ENCODE measurements around the gene CDC16.
A peak's percentile ranks its signal among the peaks of the same experiment; 100 is the strongest.
"Not testable (repeated sequence)": the region's sequence is repeated elsewhere in the genome, so short reads cannot be mapped to it uniquely, and the experiment has no call there.

Gene CDC16

GRCh38 chr13:114234645-114235421 lies at the start of gene CDC16:
CDC16 (plus strand) TSS chr13:114234897; CDS start chr13:114235085, 188 bp downstream.
- peak; percentile 71 for DNase-seq

DNA sequence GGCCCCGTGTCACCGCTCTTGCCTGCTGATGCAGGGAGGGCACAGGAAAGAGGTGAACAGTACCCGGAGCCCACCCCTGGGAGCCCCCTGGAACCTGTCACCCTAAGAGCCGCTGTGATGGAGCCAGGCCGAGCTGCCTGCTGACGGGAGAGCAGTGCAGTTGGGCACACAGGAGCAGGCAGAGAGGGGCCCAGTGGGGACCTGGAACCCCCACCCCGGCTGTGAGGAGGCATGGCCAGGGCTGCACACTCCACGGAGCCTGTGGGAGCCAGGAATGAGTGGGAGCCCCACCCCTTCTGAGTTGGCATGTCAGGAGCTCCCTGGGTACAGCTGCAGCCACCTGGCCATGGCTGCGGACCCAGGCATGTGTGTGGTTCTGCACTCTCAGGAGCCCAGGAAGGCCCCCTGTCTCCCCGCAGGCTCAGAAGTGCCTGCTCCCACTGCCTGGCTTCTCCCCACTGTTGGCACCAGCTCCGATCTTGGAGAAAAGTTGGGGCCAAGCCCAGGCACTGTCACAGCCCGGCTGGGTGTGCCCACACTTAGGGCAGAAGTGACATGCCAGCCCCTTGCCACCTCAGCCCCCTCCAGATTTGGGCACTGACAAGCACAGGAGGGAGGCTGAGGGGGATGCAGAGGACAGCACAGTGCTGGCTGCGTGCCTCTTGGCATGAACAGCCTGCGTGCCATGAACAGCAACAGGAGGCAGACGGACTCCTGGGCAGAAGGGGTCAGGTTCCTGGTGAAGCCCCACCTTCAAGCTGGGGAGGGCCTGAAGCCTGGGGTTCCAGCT lies 49.3 kb upstream of the CDC16 start:
- DNase-seq = no peak

DNA sequence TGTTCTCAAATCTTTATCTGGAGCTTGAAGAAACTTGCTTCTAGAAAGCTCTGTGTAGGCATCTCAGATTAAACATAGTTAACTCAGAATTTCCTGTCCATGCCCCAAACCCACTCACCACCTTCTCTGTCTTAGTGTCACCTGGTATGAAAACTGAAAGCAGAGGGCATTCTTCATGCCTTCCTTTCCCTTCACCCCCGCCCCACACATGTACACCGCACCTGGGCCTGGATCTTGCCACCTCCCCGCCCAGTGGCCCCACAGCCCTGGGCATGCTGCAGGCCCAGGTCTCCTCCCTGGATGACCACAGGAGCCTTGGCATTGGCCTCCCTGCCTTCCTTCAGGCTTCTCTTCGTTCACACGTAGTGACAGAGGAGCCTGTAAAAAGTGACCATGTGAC lies 39.8 kb upstream of the CDC16 start:
- no peak for DNase-seq

DNA sequence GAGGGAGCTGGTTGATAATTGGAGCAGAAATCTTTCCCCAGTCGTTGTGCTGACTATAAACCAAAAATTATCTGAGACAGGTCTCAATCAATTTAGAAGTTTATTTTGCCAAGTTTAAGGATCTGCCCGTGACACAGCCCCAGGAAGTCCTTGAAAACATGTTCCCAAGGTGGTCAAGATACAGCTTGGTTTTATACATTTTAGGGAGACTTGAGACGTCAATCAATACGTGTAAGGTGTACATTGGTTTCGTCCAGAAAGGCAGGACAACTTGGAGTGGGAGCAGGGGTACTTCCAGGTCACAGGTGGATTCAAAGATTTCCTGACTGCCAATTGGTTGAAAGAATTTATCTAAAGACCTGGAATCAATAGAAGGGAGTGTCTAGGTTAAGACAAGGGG lies 38.1 kb upstream of the CDC16 start:
- DNase-seq = no peak

DNA sequence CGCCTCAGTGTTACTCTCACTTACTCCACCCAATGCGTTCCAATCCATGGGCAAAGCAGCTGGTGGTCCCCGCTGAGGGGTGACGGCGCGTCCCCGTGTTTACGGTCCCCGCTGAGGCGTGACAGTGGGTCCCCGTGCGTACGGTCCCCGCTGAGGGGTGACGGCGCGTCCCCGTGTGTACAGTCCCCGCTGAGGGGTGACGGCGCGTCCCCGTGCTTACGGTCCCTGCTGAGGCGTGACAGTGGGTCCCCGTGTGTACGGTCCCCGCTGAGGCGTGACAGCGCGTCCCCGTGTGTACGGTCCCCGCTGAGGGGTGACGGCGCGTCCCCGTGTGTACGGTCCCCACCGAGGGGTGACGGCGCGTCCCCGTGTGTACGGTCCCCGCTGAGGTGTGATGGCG lies 36.1 kb upstream of the CDC16 start:
- no peak for DNase-seq

- DNase-seq = not testable (repeated sequence)
These were observed 35.2 kb upstream of the CDC16 start for GRCh38 chr13:114199526-114199925.

GRCh38 chr13:114199954-114200353 lies 34.7 kb upstream of the CDC16 start:
- DNase-seq = no peak

- DNase-seq = no peak
These were observed 34.2 kb upstream of the CDC16 start for GRCh38 chr13:114200399-114200911.

DNA sequence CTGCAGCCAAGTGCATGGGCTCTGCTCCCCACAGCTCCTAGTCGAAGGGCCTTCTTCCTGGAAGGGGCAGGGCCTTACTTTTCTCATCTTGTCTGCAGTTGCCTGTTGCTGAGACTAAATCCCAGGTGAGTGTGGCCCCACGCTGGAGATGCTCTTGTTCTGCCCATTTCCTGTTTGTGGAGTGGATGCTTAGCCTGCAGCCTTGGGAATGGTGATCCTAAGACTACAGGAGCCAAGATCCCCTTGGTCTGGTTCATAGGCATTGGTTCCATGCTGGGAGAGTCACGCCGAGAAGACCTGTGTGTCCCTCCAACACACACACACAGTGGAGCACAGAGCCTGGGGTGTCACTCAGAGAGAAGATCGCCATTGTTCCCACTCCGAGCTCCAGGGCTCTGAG lies 32.1 kb upstream of the CDC16 start:
- DNase-seq = no peak

GRCh38 chr13:114203536-114203935 lies 31.2 kb upstream of the CDC16 start:
- no peak for DNase-seq

DNA sequence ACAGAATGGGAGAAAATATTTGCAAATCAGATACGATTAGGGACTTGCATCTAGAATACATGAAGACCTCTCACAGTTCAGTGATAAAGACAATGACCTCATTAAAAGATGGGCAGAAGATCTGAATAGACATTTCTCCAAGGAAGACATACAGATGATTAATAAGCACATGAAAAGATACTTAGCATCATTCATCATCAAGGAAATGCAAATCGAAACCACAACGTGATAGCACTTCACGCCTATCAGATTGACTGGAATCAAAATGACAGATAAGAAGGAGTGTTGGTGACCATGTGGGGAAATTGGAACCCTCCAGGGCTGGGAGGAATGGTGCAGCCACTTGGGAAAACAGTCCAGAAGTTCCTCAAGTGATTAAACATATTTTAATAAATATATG lies 29.8 kb upstream of the CDC16 start:
- no peak for DNase-seq

DNA sequence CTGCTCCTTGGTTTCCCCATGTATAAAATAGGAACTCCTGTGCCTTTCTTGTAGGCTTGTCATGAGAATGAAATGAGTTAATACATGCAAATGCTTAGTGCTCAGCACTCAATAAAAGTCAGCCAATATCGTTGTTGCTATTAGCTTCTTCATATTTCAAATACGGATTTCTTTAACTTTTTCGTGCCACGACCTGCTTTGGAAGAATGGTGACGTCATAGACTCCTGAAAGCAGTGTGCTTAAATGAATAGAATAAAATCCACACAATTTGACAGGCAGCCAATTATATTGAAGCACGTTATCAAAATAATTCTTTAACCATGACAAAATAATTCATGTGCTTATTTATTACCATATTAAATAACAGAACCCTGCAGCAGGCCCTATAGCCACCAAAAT lies 26.6 kb upstream of the CDC16 start:
- DNase-seq = no peak

- no peak for DNase-seq
These were observed 23.1 kb upstream of the CDC16 start for GRCh38 chr13:114211446-114212157.

- DNase-seq = no peak
These were observed 22.6 kb upstream of the CDC16 start for GRCh38 chr13:114212158-114212495.

GRCh38 chr13:114213980-114214379 lies 20.7 kb upstream of the CDC16 start:
- DNase-seq = no peak

DNA sequence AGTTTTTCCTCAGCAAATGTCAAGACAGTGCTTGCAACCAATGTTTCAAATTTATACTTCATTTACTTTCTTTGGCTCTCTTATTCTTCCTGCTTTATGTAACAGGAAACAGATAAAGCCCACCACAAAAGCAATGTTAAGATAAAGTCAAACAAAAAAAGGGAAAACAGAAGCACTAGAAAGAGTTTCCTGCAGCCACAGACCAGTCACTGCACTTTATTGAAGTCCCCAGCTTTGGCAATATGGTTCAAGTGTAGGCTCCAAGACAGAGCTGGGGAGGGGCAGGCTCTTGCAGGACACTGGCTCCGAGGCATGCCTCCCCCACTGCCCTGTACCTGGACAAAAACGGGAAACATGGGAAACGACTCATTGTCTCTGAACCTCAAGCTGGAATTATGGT lies 15.3 kb upstream of the CDC16 start:
- no peak for DNase-seq

DNA sequence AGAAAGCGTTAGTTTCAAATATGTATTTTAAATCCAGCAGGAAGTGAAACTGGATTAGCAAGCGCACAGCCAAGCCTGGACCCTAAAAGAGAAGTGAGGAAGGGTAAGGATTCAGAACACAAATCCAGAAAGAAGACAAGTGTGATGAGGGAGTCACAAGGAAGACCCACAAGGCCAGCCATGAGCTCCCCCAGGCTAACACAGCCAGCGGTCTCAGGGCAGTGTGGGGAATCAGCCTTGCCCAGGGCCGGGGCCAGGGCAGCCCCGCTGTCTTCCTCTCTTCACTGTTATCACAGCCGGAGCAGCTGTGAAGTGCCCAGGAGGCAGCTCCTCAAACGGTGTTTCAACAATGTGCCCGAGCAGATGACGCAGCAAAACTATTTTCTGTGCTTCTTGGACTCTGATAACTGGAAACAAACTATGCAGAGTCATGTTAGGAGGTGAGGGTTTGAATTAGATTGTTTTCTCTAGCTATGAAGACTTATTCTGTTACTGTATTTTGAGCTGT lies 12.2 kb upstream of the CDC16 start:
- DNase-seq = no peak

DNA sequence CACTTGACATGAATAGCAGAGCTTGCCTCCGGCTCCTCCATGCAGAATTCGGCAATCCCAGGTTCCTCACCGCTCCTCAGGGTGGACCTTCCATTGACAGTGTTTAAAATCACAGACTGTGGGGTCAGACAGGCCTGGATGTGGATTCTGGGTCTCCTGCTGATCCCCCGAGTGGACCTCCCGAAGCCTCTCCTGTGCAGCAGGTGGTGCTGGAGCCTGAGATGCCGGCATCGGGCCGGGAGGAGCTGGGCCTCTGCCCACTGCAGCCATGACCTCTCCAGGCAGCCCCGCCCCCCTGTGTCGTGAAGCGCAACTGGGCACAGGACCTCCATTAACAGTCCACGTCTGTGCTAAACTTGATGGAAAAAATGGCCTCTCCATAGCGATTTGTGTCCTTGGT lies 10.5 kb upstream of the CDC16 start:
- no peak for DNase-seq

- DNase-seq = no peak
These were observed 9.1 kb upstream of the CDC16 start for GRCh38 chr13:114225610-114226009.

GRCh38 chr13:114226088-114226487 lies 8.6 kb upstream of the CDC16 start:
- no peak for DNase-seq

GRCh38 chr13:114226699-114227323 lies 7.9 kb upstream of the CDC16 start:
- DNase-seq = peak; percentile 62

DNA sequence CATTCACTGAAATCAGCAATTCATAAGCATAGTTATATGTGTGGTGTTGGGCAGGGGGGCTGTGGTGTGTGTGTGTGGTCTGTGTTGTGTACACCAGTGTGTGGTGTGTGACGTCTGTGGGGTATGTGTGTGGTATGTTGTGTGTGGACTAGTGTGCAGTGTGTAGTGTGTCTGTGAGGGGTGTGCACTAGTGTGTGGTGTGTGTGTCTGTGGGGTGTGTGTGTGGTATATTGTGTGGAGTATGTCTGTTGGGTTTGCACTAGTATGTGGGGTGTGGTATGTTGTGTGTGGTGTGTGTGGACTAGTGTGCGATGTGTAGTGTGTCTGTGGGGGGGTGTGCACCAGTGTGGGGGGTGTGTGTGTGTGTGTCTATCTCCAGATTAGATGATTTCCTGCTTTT lies 7.2 kb upstream of the CDC16 start:
- no peak for DNase-seq

- DNase-seq = no peak
These were observed 6.5 kb upstream of the CDC16 start for GRCh38 chr13:114228176-114228575.
